Neural progenitor cell (in vitro differentiated cells): ENCODE results near the gene DNER.

Experiments used
- EZH2phosphoT487 ChIP-seq: fragments of 200-600 bp; sonication (generic); IDR thresholded peaks from 2 replicates; pipeline ENCODE4 v1.6.1; 2017; ENCODE audit warnings: antibody characterized with exemption
- TF ChIP-seq, protein P1 (sequence below): fragments of 200-600 bp; sonication (generic); IDR thresholded peaks from 2 replicates; pipeline ENCODE4 v1.5.1; 2017; ENCODE audit warnings: antibody characterized with exemption, mild to moderate bottlenecking

DNA sequence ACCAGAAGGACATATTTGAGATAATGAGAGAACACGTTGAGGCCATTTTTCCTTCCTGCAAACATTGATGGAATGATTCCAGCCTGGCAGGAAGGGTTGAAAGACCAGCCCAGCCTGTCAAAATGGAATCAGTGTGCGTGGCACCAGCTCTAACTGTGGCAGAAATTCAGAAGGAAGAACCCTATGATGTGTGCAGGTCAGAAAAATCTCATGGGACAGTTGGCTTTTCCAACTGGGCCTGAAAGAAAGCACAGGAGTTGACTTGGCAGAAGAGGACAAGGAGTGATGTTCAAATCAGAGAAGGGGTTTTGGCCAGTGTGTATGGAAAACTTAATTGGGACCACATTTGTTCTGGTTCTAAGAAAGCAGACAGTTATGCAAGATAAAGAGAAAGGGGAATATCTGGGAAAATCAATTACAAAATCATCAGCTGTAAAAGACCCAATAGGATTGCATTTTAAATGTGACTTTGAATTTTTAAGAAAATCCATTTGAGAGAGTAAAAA is 250.5 kb downstream of the DNER start:
- TF ChIP-seq, protein P1, sequence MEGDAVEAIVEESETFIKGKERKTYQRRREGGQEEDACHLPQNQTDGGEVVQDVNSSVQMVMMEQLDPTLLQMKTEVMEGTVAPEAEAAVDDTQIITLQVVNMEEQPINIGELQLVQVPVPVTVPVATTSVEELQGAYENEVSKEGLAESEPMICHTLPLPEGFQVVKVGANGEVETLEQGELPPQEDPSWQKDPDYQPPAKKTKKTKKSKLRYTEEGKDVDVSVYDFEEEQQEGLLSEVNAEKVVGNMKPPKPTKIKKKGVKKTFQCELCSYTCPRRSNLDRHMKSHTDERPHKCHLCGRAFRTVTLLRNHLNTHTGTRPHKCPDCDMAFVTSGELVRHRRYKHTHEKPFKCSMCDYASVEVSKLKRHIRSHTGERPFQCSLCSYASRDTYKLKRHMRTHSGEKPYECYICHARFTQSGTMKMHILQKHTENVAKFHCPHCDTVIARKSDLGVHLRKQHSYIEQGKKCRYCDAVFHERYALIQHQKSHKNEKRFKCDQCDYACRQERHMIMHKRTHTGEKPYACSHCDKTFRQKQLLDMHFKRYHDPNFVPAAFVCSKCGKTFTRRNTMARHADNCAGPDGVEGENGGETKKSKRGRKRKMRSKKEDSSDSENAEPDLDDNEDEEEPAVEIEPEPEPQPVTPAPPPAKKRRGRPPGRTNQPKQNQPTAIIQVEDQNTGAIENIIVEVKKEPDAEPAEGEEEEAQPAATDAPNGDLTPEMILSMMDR = no peak
- TF ChIP-seq EZH2phosphoT487 = no peak
